ENCODE measurements around the gene SORCS3.

The SORCS3 gene

DNA sequence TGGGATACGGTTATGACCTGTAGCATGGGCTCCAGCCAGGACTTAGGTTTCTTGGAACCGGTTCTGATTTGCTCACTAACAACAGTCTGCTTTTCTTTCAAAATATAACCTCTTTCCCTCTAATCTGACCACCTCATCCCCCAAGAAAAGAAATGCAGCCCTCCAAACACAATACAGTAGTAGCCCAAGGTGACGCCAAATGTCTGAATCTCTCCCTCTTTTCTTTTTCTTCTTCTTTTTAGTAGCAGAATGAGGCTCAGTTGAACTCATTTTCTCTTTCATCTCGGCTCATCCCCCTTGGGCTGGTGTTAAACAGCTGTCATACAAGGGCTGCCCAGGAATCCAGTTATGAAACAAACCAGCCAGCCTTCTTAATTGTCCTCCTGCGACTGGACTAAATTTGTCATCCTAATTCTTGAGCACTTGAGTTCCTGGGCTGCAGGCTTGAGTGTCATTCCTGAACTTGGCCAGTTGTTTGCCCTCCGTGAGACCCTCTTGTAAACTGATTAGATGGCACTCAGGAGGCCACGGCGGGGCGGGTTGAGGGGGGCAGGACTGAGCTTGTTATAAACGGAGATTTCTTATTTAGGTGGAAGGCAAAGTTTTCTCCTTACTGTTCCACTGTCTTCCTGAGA is 94.8 kb downstream of the SORCS3 start:
- DNase-seq (ENCODE audit: extremely low read depth, low read depth): no peak
- H3K4me3 ChIP-seq (replicated peaks; ENCODE audit: low read depth, low read length): no peak overlapping the region
- TF ChIP-seq, protein P1, sequence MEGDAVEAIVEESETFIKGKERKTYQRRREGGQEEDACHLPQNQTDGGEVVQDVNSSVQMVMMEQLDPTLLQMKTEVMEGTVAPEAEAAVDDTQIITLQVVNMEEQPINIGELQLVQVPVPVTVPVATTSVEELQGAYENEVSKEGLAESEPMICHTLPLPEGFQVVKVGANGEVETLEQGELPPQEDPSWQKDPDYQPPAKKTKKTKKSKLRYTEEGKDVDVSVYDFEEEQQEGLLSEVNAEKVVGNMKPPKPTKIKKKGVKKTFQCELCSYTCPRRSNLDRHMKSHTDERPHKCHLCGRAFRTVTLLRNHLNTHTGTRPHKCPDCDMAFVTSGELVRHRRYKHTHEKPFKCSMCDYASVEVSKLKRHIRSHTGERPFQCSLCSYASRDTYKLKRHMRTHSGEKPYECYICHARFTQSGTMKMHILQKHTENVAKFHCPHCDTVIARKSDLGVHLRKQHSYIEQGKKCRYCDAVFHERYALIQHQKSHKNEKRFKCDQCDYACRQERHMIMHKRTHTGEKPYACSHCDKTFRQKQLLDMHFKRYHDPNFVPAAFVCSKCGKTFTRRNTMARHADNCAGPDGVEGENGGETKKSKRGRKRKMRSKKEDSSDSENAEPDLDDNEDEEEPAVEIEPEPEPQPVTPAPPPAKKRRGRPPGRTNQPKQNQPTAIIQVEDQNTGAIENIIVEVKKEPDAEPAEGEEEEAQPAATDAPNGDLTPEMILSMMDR (IDR thresholded peaks at IDR 0.05; ENCODE audit: low read depth, low read length, missing control alignments): no peak

DNA sequence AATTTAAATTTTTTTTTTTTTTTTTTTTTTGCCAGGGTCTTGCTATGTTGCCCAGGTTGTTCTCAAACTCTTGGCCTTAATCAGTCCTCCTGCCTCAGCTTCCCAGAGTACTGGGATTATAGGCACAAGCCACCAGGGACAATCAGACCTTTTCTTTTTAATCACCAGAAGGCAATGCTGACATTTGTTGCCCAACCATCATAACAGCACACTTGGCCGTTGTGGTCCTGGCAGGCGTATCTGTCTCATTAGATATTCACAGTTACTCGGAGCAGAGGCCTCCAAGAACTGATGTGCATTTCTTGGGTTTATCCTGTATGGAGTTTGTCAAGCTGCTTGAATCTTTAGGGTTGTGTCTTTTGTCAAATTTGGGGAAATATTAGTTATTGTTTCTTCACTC is 100.0 kb downstream of the SORCS3 start:
- no peak for DNase-seq (ENCODE audit: extremely low read depth, low read depth)
- TF ChIP-seq, protein P1 (IDR thresholded peaks at IDR 0.05; ENCODE audit: low read depth, low read length, missing control alignments): no peak
- no peak overlapping the region for H3K4me3 ChIP-seq (replicated peaks; ENCODE audit: low read depth, low read length)

DNA sequence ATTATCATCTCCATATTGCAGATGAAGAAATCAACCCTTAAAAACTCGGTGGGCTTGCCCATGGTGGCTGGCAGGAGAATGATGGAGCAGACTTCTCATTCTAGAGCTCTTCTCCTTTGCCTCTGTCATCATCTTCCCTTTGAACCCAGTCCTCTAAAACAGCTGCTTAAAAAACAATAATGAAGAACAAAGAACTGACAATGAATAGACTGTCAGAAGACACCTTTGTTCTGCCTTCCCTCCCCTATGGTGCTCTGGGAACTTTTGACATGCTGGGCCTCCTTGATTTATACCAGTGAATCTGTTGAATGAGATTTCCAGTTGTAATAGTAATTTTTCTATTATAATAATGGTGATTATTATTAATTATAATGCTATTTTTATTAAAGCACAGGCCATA is 103.0 kb downstream of the SORCS3 start:
- no peak for DNase-seq (ENCODE audit: extremely low read depth, low read depth)
- TF ChIP-seq, protein P1 (IDR thresholded peaks at IDR 0.05; ENCODE audit: low read depth, low read length, missing control alignments): no peak
- H3K4me3 ChIP-seq (replicated peaks; ENCODE audit: low read depth, low read length): no peak overlapping the region

DNA sequence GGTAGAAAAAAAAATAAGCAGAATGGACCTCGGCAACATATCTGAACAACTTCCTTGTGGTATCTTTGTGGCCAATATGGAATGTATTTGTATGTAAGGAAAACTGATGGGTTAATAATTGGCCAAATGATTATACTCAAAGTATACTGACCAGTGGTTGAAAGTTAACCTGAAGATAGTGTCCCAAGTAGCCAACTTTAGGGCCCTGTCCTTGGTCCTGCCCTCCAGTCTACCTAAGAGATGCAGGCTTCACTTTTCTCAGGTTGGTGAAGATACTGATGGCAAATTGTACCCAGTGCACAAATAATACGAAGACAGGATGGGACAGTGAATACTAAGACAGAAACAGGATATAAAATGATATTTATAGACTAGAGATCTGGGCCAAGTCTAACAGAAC is 109.2 kb downstream of the SORCS3 start:
- H3K4me3 ChIP-seq (replicated peaks; ENCODE audit: low read depth, low read length): no peak overlapping the region
- TF ChIP-seq, protein P1 (IDR thresholded peaks at IDR 0.05; ENCODE audit: low read depth, low read length, missing control alignments): no peak
- no peak for DNase-seq (ENCODE audit: extremely low read depth, low read depth)

DNA sequence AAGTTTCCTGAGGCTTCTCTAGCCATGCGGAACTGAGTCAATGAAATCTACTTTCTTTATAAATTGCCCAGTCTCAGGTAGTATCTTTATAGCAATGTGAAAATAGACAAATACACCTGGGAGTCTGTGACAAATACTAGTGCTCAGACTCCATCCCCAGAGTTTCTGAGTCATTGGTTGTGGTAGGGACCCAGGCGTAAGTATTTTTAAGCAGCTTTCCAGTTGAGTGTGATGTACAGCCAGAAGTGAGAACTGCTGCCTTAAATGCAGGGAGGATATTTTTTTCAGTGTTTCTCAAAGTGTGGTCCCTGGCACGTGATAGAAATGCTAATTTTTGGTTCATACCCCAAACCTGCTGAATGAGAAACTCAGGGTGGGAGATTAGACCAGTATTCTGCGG is 121.7 kb downstream of the SORCS3 start:
- TF ChIP-seq, protein P1 (IDR thresholded peaks at IDR 0.05; ENCODE audit: low read depth, low read length, missing control alignments): no peak
- DNase-seq (ENCODE audit: extremely low read depth, low read depth): no peak

DNA sequence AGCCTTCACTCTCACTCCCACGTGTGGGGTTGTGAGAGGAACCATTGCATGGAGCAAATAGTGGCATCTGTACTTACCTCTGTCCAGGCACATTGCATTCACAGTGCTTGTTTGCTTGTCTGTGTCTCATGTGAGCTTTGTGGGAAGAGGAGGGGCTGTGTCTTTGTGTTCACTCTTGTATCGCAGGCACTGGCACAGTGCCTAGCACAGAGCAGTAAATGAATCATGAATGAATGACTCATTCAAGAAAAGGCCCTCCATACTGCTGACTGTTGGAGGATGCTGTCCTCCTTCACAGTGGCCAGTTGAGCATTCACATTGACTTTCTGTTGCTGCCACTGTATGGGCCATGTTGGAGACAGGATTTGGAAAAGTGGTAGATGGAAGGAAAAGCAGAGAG is 125.3 kb downstream of the SORCS3 start:
- DNase-seq (ENCODE audit: extremely low read depth, low read depth): peak; percentile 0
- H3K4me3 ChIP-seq (replicated peaks; ENCODE audit: low read depth, low read length): no peak overlapping the region
- TF ChIP-seq, protein P1 (IDR thresholded peaks at IDR 0.05; ENCODE audit: low read depth, low read length, missing control alignments): no peak

More for the DNA sequence above, 121.7 kb downstream of the SORCS3 start:
- H3K4me3 ChIP-seq (replicated peaks; ENCODE audit: low read depth, low read length): no peak overlapping the region

DNA sequence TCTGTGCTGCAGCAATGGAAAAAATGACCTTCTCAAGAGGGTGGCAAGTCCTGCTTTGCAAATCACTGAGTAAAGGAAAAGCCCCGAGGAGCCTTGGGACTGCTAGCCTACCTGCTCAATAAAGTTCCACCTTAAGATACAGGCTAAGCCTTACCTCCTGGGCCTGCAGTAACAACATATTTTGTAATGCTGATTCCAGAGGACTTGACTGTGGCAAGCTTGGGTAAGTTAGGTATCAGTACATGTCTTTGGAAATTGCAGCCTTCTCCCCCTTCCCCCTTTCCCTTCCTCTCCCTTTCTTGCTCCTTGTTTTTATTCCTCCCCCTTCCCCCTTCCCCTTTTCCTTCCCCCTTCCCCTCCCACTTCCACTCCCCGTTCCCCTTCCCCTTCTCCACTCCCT is 126.2 kb downstream of the SORCS3 start:
- H3K4me3 ChIP-seq (replicated peaks; ENCODE audit: low read depth, low read length): no peak overlapping the region
- DNase-seq (ENCODE audit: extremely low read depth, low read depth): no peak
- TF ChIP-seq, protein P1 (IDR thresholded peaks at IDR 0.05; ENCODE audit: low read depth, low read length, missing control alignments): no peak

All from HFF-Myc (cell line).